HepG2 (cell line): ENCODE results near the gene OBSL1. TPM values are rescaled to one million over a fixed set of nuclear protein-coding genes. Genes with fewer than 3 reads are reported as not detected.

Experiments used
- GATA4 ChIP-seq: sonication (generic); IDR thresholded peaks from 2 replicates; pipeline ENCODE4 v1.6.1; 2016; ENCODE audit warnings: antibody characterized with exemption, low read depth, borderline replicate concordance
- HNRNPK ChIP-seq: fragments of 200-400 bp; formaldehyde crosslinking; IDR thresholded peaks from 2 replicates; pipeline ENCODE4 v1.6.1; 2018; ENCODE audit warnings: low read length, low read depth, moderate library complexity, mild to moderate bottlenecking; ENCODE audit not compliant: poor library complexity, severe bottlenecking
- KAT7 ChIP-seq: IDR thresholded peaks from 2 replicates; pipeline ENCODE4 v1.6.1; 2018; ENCODE audit warnings: borderline replicate concordance, missing compliant biosample characterization
- KAT8 ChIP-seq: IDR thresholded peaks from 2 replicates; pipeline ENCODE4 v1.6.1; 2016; ENCODE audit warnings: missing genetic modification reagents, missing compliant biosample characterization
- MED13 ChIP-seq: sonication (generic); formaldehyde crosslinking; IDR thresholded peaks from 2 replicates; pipeline ENCODE4 v1.5.0; 2020; ENCODE audit warnings: missing genetic modification reagents
- NFE2L1 ChIP-seq: sonication (generic); formaldehyde crosslinking; IDR thresholded peaks from 2 replicates; pipeline ENCODE4 v1.4.0; 2020; ENCODE audit warnings: missing genetic modification reagents, mild to moderate bottlenecking, borderline replicate concordance
- NFKBIZ ChIP-seq: IDR thresholded peaks from 2 replicates; pipeline ENCODE4 v1.6.1; 2018; ENCODE audit warnings: missing genetic modification reagents, missing compliant biosample characterization
- PBX3 ChIP-seq: sonication (generic); formaldehyde crosslinking; IDR thresholded peaks from 2 replicates; pipeline ENCODE4 v1.8.1; 2023; ENCODE audit warnings: missing genetic modification reagents, inconsistent platforms, borderline replicate concordance
- PRPF4 ChIP-seq: fragments of 200-400 bp; formaldehyde crosslinking; IDR thresholded peaks from 2 replicates; pipeline ENCODE4 v1.6.1; 2016; ENCODE audit warnings: low read length, low read depth; ENCODE audit not compliant: poor library complexity, severe bottlenecking
- PTBP1 ChIP-seq: fragments of 200-400 bp; formaldehyde crosslinking; IDR thresholded peaks from 2 replicates; pipeline ENCODE4 v1.6.1; 2018; ENCODE audit warnings: low read length, low read depth; ENCODE audit not compliant: poor library complexity, severe bottlenecking
- ZBTB7B ChIP-seq: sonication (generic); formaldehyde crosslinking; IDR thresholded peaks from 2 replicates; pipeline ENCODE4 v1.4.0; 2020; ENCODE audit warnings: missing genetic modification reagents
- ZFP62 ChIP-seq: sonication (generic); formaldehyde crosslinking; IDR thresholded peaks from 2 replicates; pipeline ENCODE4 v1.4.0; 2020; ENCODE audit warnings: missing genetic modification reagents
- ZNF350 ChIP-seq: sonication (generic); formaldehyde crosslinking; IDR thresholded peaks from 2 replicates; pipeline ENCODE4 v1.4.0; 2020; ENCODE audit warnings: mild to moderate bottlenecking, low read depth, missing genetic modification reagents, borderline replicate concordance
- ZNF709 ChIP-seq: sonication (generic); formaldehyde crosslinking; IDR thresholded peaks from 2 replicates; pipeline ENCODE4 v1.5.0; 2020; ENCODE audit warnings: mild to moderate bottlenecking, missing genetic modification reagents
- ZNF710 ChIP-seq: sonication (generic); formaldehyde crosslinking; IDR thresholded peaks from 2 replicates; pipeline ENCODE4 v1.5.0; 2020; ENCODE audit warnings: mild to moderate bottlenecking, missing genetic modification reagents, borderline replicate concordance
- polyA plus RNA-seq, 8 experiments: library from polyadenylated mRNA; depleted of rRNA in 3 of 8; stranded (reverse) in 7 of 8; unstranded in 1 of 8; fragments of >200 nt; fragmentation: Illumina TruSeq in 4 of 8; extraction: Trizol in 4 of 8; gene quantifications; 2 replicates each; pipeline versions ENCODE4 v1.2.1 to v1.2.3, GENCODE V29; 2011 to 2016; ENCODE audit warnings: low read depth in 4 of 8, missing spikeins in 1 of 8, mixed read lengths in 1 of 8; ENCODE audit not compliant: insufficient read depth in 1 of 8
- total RNA-seq, 5 experiments: library from RNA; depleted of rRNA; stranded (reverse); fragments of >200 nt; fragmentation: Illumina TruSeq; extraction: Trizol; gene quantifications; 2 replicates each; pipeline ENCODE4 v1.2.3, GENCODE V29; 2016; ENCODE audit warnings: low read depth in 1 of 5
- TF ChIP-seq, protein P1 (sequence below): sonication (generic); formaldehyde crosslinking; IDR thresholded peaks from 2 replicates; pipeline ENCODE4 v1.5.1; 2020; ENCODE audit warnings: missing genetic modification reagents, mild to moderate bottlenecking, borderline replicate concordance
- TF ChIP-seq, protein P2 (sequence below): sonication (generic); formaldehyde crosslinking; IDR thresholded peaks from 2 replicates; pipeline ENCODE4 v1.4.0; 2020; ENCODE audit warnings: low read depth, mild to moderate bottlenecking, missing genetic modification reagents
- TF ChIP-seq, protein P3 (sequence below): sonication (generic); formaldehyde crosslinking; IDR thresholded peaks from 2 replicates; pipeline ENCODE4 v1.5.1; 2020; ENCODE audit warnings: mild to moderate bottlenecking, moderate library complexity, missing genetic modification reagents
- TF ChIP-seq, protein P4 (sequence below): sonication (generic); formaldehyde crosslinking; IDR thresholded peaks from 2 replicates; pipeline ENCODE4 v1.4.0; 2020; ENCODE audit warnings: mild to moderate bottlenecking, low read depth, missing genetic modification reagents

OBSL1 gene
- total and polyA plus RNA-seq, 2 of the 13 experiments (the other 11 are each of a cell fraction or from before 2014, with no cell fraction given), result 86.7 to 218 TPM

GRCh38 chr2:219552382-219553167 lies 18.8 kb downstream of the OBSL1 start (continued):
- TF ChIP-seq ZNF710 (CRISPR knock-in tag) (peak; percentile 74; the same call in 1 of the 2 replicates), PRPF4 (no peak), NFE2L1 (CRISPR knock-in tag) (peak; percentile 85), MED13 (CRISPR knock-in tag) (no peak), HNRNPK (peak; percentile 93), ZNF709 (peak; percentile 88), KAT7 (no peak), NFKBIZ (CRISPR knock-in tag) (no peak; the same call in 1 of the 2 replicates), PTBP1 (no peak), PBX3 (CRISPR knock-in tag) (no peak), ZFP62 (CRISPR knock-in tag) (no peak), KAT8 (peak; percentile 35), ZBTB7B (CRISPR knock-in tag) (0 out of 2 replicates have a peak, but pooled peaks have one; percentile 33), GATA4 (no peak), ZNF350 (peak; percentile 57)
- TF ChIP-seq, protein P1, sequence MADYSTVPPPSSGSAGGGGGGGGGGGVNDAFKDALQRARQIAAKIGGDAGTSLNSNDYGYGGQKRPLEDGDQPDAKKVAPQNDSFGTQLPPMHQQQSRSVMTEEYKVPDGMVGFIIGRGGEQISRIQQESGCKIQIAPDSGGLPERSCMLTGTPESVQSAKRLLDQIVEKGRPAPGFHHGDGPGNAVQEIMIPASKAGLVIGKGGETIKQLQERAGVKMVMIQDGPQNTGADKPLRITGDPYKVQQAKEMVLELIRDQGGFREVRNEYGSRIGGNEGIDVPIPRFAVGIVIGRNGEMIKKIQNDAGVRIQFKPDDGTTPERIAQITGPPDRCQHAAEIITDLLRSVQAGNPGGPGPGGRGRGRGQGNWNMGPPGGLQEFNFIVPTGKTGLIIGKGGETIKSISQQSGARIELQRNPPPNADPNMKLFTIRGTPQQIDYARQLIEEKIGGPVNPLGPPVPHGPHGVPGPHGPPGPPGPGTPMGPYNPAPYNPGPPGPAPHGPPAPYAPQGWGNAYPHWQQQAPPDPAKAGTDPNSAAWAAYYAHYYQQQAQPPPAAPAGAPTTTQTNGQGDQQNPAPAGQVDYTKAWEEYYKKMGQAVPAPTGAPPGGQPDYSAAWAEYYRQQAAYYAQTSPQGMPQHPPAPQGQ (CRISPR knock-in tag), result no peak
- TF ChIP-seq, protein P2, sequence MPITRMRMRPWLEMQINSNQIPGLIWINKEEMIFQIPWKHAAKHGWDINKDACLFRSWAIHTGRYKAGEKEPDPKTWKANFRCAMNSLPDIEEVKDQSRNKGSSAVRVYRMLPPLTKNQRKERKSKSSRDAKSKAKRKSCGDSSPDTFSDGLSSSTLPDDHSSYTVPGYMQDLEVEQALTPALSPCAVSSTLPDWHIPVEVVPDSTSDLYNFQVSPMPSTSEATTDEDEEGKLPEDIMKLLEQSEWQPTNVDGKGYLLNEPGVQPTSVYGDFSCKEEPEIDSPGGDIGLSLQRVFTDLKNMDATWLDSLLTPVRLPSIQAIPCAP (CRISPR knock-in tag), result 0 out of 2 replicates have a peak, but pooled peaks have one; percentile 81
- TF ChIP-seq, protein P3, sequence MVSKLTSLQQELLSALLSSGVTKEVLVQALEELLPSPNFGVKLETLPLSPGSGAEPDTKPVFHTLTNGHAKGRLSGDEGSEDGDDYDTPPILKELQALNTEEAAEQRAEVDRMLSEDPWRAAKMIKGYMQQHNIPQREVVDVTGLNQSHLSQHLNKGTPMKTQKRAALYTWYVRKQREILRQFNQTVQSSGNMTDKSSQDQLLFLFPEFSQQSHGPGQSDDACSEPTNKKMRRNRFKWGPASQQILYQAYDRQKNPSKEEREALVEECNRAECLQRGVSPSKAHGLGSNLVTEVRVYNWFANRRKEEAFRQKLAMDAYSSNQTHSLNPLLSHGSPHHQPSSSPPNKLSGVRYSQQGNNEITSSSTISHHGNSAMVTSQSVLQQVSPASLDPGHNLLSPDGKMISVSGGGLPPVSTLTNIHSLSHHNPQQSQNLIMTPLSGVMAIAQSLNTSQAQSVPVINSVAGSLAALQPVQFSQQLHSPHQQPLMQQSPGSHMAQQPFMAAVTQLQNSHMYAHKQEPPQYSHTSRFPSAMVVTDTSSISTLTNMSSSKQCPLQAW (CRISPR knock-in tag), result peak; percentile 77
- TF ChIP-seq, protein P4, sequence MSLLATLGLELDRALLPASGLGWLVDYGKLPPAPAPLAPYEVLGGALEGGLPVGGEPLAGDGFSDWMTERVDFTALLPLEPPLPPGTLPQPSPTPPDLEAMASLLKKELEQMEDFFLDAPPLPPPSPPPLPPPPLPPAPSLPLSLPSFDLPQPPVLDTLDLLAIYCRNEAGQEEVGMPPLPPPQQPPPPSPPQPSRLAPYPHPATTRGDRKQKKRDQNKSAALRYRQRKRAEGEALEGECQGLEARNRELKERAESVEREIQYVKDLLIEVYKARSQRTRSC (CRISPR knock-in tag), result no peak
